ENCODE results near the gene PKD1L1. TPM values are rescaled to one million over a fixed set of nuclear protein-coding genes. Genes with fewer than 3 reads are reported as not detected.

Gene PKD1L1
- polyA plus RNA-seq, 1 donor (not counting 4 experiments of a cell fraction or from before 2014, with no cell fraction given) = 0.04 TPM

DNA sequence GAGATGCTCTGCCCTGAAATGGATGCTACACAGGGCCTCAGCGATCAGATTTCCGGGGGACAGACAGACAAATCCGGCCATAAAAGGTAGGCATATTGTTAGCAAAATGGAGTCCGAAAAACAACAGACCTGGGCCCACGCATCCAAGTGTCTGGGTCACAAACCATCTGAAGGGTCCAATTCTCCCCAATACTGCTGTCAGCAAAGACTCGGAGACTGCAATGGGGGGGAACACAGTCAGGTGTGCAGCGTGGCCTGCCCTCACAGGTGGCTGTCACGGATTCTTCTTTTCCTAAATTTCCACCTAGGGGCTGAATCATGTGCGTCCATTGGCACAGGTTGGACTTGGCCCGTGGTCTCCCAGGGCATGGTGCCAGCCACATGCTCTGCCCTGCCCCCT lies 12.9 kb downstream of the PKD1L1 start:
- no peak overlapping the region for H3K4me2 ChIP-seq (ENCODE audit: control insufficient read depth, extremely low read depth, insufficient read depth, low read depth, low read length)
- no peaks in the 10 kb centered on the region for H3K79me2 ChIP-seq (ENCODE audit: control insufficient read depth, insufficient read depth, low read length)
- H3K9me1 ChIP-seq (ENCODE audit: control insufficient read depth, extremely low read depth, insufficient read depth, low read length) = no peaks in the 10 kb centered on the region
- H3K36me3 ChIP-seq (ENCODE audit: control insufficient read depth in 2 of 2, extremely low read depth in 1 of 2, insufficient read depth in 2 of 2, low read length in 2 of 2) = no peaks in the 10 kb centered on the region
- no peak overlapping the region for H3K9ac ChIP-seq (ENCODE audit: control insufficient read depth, extremely low read depth, insufficient read depth, low read length)
- no peak overlapping the region for H3K27ac ChIP-seq (ENCODE audit: control insufficient read depth, insufficient read depth, low read length)
- dilution Hi-C loops (cut with MboI; ENCODE audit: extremely low pct_ligation_motif_present, low sequenced_read_pairs) = no loop called here
- H3K4me3 ChIP-seq (ENCODE audit: control insufficient read depth in 2 of 3, extremely low read depth in 1 of 3, insufficient read depth in 2 of 3, low read depth in 1 of 3, low read length in 3 of 3) = no peak overlapping the region
- no peak overlapping the region for H2AFZ ChIP-seq (ENCODE audit: control insufficient read depth, low read length)
- H3K4me1 ChIP-seq (ENCODE audit: control insufficient read depth, extremely low read depth, insufficient read depth, low read length) = no peaks in the 10 kb centered on the region
- DNase-seq (ENCODE audit: low read depth, low spot score) (no peak), FAIRE-seq (no peak)
- no peaks in the 10 kb centered on the region for H3K9me3 ChIP-seq (ENCODE audit: control insufficient read depth, low read depth, low read length)
- H4K20me1 ChIP-seq (ENCODE audit: control insufficient read depth, extremely low read depth, insufficient read depth, low read length) = no peaks in the 10 kb centered on the region
- TF ChIP-seq EZH2 (IDR thresholded peaks at IDR 0.05; ENCODE audit: low read length) = no peak
- TF ChIP-seq, protein P1, sequence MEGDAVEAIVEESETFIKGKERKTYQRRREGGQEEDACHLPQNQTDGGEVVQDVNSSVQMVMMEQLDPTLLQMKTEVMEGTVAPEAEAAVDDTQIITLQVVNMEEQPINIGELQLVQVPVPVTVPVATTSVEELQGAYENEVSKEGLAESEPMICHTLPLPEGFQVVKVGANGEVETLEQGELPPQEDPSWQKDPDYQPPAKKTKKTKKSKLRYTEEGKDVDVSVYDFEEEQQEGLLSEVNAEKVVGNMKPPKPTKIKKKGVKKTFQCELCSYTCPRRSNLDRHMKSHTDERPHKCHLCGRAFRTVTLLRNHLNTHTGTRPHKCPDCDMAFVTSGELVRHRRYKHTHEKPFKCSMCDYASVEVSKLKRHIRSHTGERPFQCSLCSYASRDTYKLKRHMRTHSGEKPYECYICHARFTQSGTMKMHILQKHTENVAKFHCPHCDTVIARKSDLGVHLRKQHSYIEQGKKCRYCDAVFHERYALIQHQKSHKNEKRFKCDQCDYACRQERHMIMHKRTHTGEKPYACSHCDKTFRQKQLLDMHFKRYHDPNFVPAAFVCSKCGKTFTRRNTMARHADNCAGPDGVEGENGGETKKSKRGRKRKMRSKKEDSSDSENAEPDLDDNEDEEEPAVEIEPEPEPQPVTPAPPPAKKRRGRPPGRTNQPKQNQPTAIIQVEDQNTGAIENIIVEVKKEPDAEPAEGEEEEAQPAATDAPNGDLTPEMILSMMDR (optimal IDR thresholded peaks at IDR 0.05 in 1 of 3, IDR thresholded peaks at IDR 0.05 in 1 of 3, conservative IDR thresholded peaks at IDR 0.05 in 1 of 3; ENCODE audit: extremely low read depth in 1 of 3, insufficient read depth in 2 of 3, low read length in 3 of 3) = no peak
- H3K27me3 ChIP-seq (ENCODE audit: control insufficient read depth, extremely low read depth, insufficient read depth, low read length) = no peaks in the 10 kb centered on the region

DNA sequence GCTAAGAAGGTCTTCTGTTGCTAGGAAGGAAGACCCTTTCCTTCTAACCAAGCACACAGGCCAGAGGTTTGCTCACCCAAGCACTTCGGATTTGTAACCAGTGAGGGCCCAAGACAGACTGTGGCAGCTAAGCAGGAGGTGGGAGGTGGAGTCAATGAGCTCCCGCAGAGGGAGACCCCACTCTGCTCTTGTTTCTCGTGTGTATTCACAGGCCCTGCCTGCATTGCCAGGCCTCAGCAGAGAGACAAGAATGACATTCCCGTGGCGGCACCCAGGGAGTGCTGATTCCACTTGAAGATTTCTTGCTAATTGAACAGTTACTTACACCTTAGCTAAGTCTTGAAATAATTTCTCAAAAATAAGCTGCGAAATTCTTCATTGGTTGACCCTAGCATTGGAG lies 13.4 kb downstream of the PKD1L1 start:
- dilution Hi-C loops (cut with MboI; ENCODE audit: extremely low pct_ligation_motif_present, low sequenced_read_pairs) = no loop called here
- FAIRE-seq = no peak
- no peaks in the 10 kb centered on the region for H3K27me3 ChIP-seq (ENCODE audit: control insufficient read depth, extremely low read depth, insufficient read depth, low read length)
- DNase-seq (ENCODE audit: low read depth, low spot score) = no peak
- no peak overlapping the region for H3K4me2 ChIP-seq (ENCODE audit: control insufficient read depth, extremely low read depth, insufficient read depth, low read depth, low read length)
- no peak overlapping the region for H2AFZ ChIP-seq (ENCODE audit: control insufficient read depth, low read length)
- H3K36me3 ChIP-seq (ENCODE audit: control insufficient read depth in 2 of 2, extremely low read depth in 1 of 2, insufficient read depth in 2 of 2, low read length in 2 of 2) = no peaks in the 10 kb centered on the region
- H4K20me1 ChIP-seq (ENCODE audit: control insufficient read depth, extremely low read depth, insufficient read depth, low read length) = no peaks in the 10 kb centered on the region
- no peak overlapping the region for H3K4me3 ChIP-seq (ENCODE audit: control insufficient read depth in 2 of 3, extremely low read depth in 1 of 3, insufficient read depth in 2 of 3, low read depth in 1 of 3, low read length in 3 of 3)
- no peaks in the 10 kb centered on the region for H3K79me2 ChIP-seq (ENCODE audit: control insufficient read depth, insufficient read depth, low read length)
- no peaks in the 10 kb centered on the region for H3K9me3 ChIP-seq (ENCODE audit: control insufficient read depth, low read depth, low read length)
- no peaks in the 10 kb centered on the region for H3K9me1 ChIP-seq (ENCODE audit: control insufficient read depth, extremely low read depth, insufficient read depth, low read length)
- TF ChIP-seq, protein P1 (optimal IDR thresholded peaks at IDR 0.05 in 1 of 3, IDR thresholded peaks at IDR 0.05 in 1 of 3, conservative IDR thresholded peaks at IDR 0.05 in 1 of 3; ENCODE audit: extremely low read depth in 1 of 3, insufficient read depth in 2 of 3, low read length in 3 of 3) = no peak
- TF ChIP-seq EZH2 (IDR thresholded peaks at IDR 0.05; ENCODE audit: low read length) = no peak
- H3K9ac ChIP-seq (ENCODE audit: control insufficient read depth, extremely low read depth, insufficient read depth, low read length) = no peak overlapping the region
- H3K4me1 ChIP-seq (ENCODE audit: control insufficient read depth, extremely low read depth, insufficient read depth, low read length) = no peaks in the 10 kb centered on the region
- no peak overlapping the region for H3K27ac ChIP-seq (ENCODE audit: control insufficient read depth, insufficient read depth, low read length)
